GM18505 (cell line): ENCODE data around the gene SYT14.
"Not testable (repeated sequence)": the region's sequence is repeated elsewhere in the genome, so short reads cannot be mapped to it uniquely, and the experiment has no call there.

Experiments
- ATAC-seq: cut with Tn5 transposase; IDR thresholded peaks from one replicate; pipeline ENCODE4 v1.9.1; 2021; ENCODE audit not compliant: unreplicated experiment
- POLR2A ChIP-seq: IDR thresholded peaks from 4 replicates; pipeline ENCODE4 v1.6.1; 2011; ENCODE audit warnings: borderline replicate concordance; ENCODE audit not compliant: insufficient read depth, insufficient read length; ENCODE audit errors: extremely low read depth

SYT14 gene

DNA sequence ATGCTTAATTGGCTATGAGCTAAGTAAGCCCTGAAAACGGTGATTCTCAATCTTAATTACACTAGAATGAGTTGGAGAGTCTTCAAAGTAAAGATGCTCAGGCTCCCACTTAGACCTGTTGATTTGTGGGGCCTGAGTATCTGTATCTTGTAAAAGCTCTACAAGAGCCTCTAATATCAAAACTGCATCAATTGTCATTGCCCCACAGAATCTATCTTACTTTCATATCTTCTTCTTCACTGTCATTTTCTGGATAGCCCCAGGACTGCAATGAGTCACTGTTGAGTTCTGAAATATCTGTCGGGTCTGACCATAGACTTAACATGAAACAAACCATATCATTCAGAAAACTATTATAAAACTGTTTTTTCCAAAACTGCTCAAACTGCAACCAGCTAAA lies 191.7 kb downstream of the SYT14 start:
- no peak for ATAC-seq
- no peak for TF ChIP-seq POLR2A

GRCh38 chr1:210132582-210132981 lies 194.6 kb downstream of the SYT14 start:
- ATAC-seq = no peak
- no peak for TF ChIP-seq POLR2A

DNA sequence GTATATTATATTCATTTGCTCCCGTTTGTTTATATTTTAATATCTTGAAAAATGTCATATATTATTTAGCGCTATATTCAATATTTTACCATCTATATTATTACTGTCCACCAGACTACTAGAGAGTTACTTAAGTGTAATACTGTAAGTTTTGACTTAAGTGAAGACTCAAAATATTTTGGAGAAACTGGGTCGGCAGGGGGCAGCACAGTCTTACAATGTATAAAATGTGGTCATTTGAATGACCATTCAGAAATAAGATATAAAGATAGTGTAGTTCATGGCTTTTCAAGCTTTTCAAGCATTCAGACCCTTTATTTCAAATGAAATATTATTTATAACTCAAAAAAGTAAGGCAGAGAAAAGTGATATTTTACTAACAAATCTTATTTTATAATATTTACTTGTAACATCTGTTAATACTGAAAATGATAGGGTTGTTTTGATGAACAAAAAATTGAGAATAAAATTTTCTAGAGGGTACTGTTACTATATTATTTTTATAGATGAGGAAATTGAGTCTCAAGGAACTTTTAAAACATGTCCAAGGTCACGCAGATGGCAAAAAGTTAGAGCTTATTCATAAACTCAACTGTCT lies 205.5 kb downstream of the SYT14 start:
- no peak for TF ChIP-seq POLR2A
- no peak for ATAC-seq

GRCh38 chr1:210144736-210145135 lies 206.7 kb downstream of the SYT14 start:
- no peak for TF ChIP-seq POLR2A
- ATAC-seq = no peak

DNA sequence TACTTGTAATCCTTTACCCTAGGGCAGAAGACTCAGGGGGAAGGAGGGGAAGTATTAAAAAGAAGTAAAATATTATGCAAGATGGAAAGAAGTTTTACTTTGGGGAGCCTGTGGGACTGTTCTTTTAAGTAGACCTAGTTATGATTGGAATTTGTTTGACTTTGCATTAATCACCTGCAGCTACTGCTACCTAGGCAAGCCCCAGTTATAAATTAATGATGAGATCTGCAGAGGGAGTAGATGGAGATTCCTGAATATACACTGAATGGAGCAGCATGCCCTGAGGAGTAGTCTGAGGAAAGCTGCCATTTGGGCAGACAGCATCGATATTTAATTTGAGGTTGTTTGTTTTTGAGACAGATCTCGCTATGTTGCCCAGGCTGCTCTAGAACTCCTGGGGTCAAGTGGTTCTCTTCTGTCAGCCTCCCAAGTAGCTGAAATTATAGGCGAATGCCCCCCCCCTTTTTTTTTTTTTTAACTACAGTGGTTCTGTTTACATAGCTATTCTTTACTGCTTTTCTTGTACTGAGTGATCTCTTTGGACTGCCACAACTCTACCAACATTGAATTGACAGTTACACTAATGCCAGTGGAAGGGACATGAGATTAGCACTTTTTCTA lies 213.1 kb downstream of the SYT14 start:
- ATAC-seq = no peak
- TF ChIP-seq POLR2A = no peak

DNA sequence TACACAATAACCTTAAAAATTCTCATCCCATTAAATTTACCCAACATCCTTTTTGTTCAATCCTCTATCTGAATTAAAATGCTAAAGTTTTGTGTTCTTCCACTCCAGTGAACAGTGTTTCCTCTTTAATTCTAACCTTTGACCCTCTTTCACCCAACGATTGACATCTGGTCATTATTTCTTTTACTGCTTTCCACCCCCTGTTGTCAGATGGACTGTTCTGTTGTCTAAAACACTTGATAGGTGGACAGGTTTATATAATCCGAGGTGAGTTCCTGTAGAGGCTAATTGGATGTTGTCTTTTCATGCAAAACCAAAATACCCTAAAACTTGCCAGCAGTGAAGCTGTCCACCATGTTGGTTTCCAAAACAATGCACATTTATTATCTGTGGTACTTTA lies 221.2 kb downstream of the SYT14 start:
- no peak for TF ChIP-seq POLR2A
- ATAC-seq = no peak

- no peak for TF ChIP-seq POLR2A
- ATAC-seq = no peak
Observed at GRCh38 chr1:210170220-210170619, 232.2 kb downstream of the SYT14 start.

DNA sequence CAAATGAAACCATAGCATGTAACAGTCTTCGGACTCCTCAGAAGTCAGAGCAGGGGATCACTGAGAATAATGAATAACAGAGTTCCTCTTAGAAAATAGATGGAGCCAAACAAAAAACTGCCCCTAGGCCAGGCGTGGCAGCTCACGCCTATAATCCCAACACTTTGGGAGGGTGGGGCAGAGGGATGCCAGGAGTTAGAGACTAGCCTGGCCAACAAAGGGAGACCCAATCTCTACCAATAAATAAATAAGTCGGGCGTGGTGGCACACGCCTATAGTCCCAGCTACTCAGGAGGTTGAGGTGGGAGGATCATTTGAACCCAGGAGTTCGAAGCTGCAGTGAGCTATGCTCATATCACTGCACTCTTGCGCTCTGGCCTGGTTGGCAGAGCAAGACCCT lies 236.1 kb downstream of the SYT14 start:
- TF ChIP-seq POLR2A = no peak
- ATAC-seq = no peak

DNA sequence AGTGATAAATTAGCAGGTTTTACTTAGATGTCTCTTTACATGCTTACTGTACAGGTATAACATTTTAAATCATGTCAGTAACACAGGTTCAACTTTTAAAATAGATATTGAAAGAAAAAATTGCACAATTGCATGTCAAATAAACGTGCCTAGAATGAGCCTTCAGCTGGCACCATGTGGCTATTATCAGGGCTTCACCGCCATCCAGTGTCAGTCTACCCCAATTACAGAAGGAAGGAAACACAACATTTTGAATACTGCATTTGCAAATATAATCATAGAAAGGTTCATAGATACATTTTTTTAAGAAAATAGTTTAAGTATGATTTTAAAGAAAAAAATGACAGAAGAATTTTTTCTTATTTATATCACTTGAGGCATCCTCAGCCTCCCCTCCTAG lies 247.0 kb downstream of the SYT14 start:
- no peak for TF ChIP-seq POLR2A
- ATAC-seq = no peak

GRCh38 chr1:210187849-210188606 lies 250.0 kb downstream of the SYT14 start:
- not testable (repeated sequence) for ATAC-seq

DNA sequence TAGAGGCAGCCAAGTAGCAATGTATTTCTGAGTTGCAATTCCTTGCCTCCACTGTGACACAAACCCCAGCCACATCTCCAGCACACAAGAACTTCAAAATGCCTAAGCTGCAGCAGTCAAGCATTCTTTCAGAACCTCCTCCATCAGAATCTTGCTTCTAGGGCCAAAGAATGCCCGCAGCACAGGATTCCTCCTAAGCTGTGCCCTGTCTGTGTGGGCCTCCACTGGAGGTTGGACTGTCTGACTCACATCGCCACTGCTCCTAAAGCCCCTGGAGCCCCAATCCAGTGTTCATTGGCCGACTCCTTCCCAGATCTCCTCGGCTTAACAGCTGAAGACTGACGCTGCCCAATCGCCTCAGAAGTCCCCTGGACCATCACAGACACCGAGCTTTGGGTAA lies 251.4 kb downstream of the SYT14 start:
- no peak for TF ChIP-seq POLR2A
- no peak for ATAC-seq

DNA sequence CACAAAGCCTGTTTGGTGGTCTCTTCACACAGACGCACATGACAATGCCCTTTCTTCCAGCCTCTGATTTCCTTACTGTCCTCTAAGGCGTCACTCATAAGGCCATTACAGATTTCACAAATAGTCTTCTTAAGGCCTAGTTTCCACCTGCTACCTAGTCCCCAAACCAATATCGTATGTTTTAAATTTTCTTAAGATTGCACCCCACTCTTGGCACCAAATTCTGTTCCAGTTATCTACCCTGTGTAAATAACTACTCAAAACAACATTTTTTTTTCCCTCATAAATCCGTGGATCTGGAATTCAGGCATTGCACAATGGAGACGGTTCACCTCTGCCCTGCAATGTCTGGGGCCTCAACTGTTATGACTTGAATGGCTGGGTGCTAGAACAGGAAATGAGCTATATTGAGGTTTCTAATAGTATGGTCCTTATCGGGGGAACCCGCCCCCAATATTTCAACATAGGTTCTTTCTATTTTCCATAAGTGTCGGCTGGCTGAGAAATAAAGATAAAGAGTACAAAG lies 257.7 kb downstream of the SYT14 start:
- no peak for ATAC-seq
- no peak for TF ChIP-seq POLR2A

- ATAC-seq = not testable (repeated sequence)
Observed at GRCh38 chr1:210196266-210196665, 258.2 kb downstream of the SYT14 start.

DNA sequence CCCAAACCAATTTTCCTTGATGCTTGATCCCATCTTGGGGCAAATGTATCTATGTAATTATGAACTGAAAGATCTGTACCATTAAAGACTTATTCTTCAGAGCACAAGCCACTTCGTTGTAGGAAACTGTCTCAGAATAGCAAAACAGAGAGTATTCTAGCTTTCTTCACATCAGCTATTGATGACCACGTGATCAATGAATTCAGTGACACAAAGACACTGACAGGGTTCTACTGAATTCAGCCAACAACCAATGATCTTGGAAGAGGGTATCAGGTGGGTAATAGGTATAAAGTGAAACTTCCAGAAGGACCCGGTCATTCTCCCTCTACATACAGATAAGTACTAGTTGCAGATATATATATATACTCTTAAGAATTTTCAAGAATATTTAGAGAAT lies 260.8 kb downstream of the SYT14 start:
- TF ChIP-seq POLR2A = no peak
- ATAC-seq = no peak

- TF ChIP-seq POLR2A = no peak
- no peak for ATAC-seq
Observed at GRCh38 chr1:210200124-210200736, 262.2 kb downstream of the SYT14 start.

DNA sequence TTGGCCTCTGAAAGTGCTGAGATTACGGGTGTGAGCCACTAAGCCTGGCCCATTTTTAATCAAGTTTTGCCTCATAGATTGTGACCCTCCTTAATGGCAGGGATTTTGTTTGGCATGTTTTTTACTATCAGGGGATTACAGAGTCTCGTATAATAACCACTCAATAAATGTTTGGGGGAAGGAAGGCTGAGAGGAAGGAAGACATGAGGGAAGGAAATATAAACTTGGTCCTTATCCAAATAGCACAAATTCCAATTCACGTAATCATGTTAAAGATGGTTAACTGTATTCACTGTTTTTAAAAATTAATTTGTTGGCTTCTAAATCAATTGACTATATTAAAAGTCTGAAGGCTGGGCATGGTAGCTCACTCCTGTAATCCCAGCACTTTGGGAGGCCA lies 263.7 kb downstream of the SYT14 start:
- ATAC-seq = no peak
- TF ChIP-seq POLR2A = no peak
